ENCODE data around the gene IFT122.

- no peak for TF ChIP-seq CTCF (IDR thresholded peaks at IDR 0.05)
- TF ChIP-seq POLR2A (IDR thresholded peaks at IDR 0.05) = no peak
Measured at GRCh38 chr3:129555153-129555550, 115.1 kb downstream of the IFT122 start.
